Ishikawa (cell line): ENCODE data around the gene JPH3.

ENCODE experiments used
- CEBPB ChIP-seq: IDR thresholded peaks from 2 replicates; pipeline ENCODE4 v1.6.1; 2012
- CREB1 ChIP-seq: IDR thresholded peaks from 2 replicates; pipeline ENCODE4 v1.6.1; 2012; ENCODE audit warnings: low read depth
- EGR1 ChIP-seq: IDR thresholded peaks from 2 replicates; pipeline ENCODE4 v1.6.1; 2012
- EP300 ChIP-seq: IDR thresholded peaks from 2 replicates; pipeline ENCODE4 v1.6.1; 2012; ENCODE audit warnings: borderline replicate concordance
- FOXM1 ChIP-seq: IDR thresholded peaks from 2 replicates; pipeline ENCODE4 v1.6.1; 2012; ENCODE audit warnings: low read depth, borderline replicate concordance
- NFIC ChIP-seq: IDR thresholded peaks from 2 replicates; pipeline ENCODE4 v1.6.1; 2012
- RAD21 ChIP-seq: IDR thresholded peaks from 2 replicates; pipeline ENCODE4 v1.6.1; 2012; ENCODE audit warnings: low read depth
- TAF1 ChIP-seq: IDR thresholded peaks from 2 replicates; pipeline ENCODE4 v1.6.1; 2012; ENCODE audit warnings: low read depth, mild to moderate bottlenecking
- TCF12 ChIP-seq: IDR thresholded peaks from 2 replicates; pipeline ENCODE4 v1.6.1; 2012; ENCODE audit warnings: low read depth
- TEAD4 ChIP-seq: IDR thresholded peaks from 2 replicates; pipeline ENCODE4 v1.6.1; 2012
- YY1 ChIP-seq: IDR thresholded peaks from 2 replicates; pipeline ENCODE4 v1.6.1; 2012; ENCODE audit warnings: low read depth
- ZBTB7A ChIP-seq: IDR thresholded peaks from 2 replicates; pipeline ENCODE4 v1.6.1; 2012; ENCODE audit warnings: low read depth
- TF ChIP-seq, protein P1 (sequence below): IDR thresholded peaks from 2 replicates; pipeline ENCODE4 v1.6.1; 2012
- TF ChIP-seq, protein P2 (sequence below): IDR thresholded peaks from 2 replicates; pipeline ENCODE4 v1.6.1; 2012; ENCODE audit warnings: low read depth, mild to moderate bottlenecking
- TF ChIP-seq, protein P3 (sequence below): IDR thresholded peaks from 2 replicates; pipeline ENCODE4 v1.6.1; 2012

JPH3 gene

GRCh38 chr16:87713451-87714229, 111.3 kb downstream of the JPH3 start:
- TF ChIP-seq TEAD4: no peak
- TF ChIP-seq CEBPB: no peak
- TF ChIP-seq NFIC: no peak
- no peak for TF ChIP-seq TAF1
- no peak for TF ChIP-seq FOXM1
- TF ChIP-seq, protein P1, sequence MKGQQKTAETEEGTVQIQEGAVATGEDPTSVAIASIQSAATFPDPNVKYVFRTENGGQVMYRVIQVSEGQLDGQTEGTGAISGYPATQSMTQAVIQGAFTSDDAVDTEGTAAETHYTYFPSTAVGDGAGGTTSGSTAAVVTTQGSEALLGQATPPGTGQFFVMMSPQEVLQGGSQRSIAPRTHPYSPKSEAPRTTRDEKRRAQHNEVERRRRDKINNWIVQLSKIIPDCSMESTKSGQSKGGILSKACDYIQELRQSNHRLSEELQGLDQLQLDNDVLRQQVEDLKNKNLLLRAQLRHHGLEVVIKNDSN: no peak
- TF ChIP-seq, protein P2, sequence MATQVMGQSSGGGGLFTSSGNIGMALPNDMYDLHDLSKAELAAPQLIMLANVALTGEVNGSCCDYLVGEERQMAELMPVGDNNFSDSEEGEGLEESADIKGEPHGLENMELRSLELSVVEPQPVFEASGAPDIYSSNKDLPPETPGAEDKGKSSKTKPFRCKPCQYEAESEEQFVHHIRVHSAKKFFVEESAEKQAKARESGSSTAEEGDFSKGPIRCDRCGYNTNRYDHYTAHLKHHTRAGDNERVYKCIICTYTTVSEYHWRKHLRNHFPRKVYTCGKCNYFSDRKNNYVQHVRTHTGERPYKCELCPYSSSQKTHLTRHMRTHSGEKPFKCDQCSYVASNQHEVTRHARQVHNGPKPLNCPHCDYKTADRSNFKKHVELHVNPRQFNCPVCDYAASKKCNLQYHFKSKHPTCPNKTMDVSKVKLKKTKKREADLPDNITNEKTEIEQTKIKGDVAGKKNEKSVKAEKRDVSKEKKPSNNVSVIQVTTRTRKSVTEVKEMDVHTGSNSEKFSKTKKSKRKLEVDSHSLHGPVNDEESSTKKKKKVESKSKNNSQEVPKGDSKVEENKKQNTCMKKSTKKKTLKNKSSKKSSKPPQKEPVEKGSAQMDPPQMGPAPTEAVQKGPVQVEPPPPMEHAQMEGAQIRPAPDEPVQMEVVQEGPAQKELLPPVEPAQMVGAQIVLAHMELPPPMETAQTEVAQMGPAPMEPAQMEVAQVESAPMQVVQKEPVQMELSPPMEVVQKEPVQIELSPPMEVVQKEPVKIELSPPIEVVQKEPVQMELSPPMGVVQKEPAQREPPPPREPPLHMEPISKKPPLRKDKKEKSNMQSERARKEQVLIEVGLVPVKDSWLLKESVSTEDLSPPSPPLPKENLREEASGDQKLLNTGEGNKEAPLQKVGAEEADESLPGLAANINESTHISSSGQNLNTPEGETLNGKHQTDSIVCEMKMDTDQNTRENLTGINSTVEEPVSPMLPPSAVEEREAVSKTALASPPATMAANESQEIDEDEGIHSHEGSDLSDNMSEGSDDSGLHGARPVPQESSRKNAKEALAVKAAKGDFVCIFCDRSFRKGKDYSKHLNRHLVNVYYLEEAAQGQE: no peak
- no peak for TF ChIP-seq TCF12
- no peak for TF ChIP-seq EGR1
- no peak for TF ChIP-seq CREB1

DNA sequence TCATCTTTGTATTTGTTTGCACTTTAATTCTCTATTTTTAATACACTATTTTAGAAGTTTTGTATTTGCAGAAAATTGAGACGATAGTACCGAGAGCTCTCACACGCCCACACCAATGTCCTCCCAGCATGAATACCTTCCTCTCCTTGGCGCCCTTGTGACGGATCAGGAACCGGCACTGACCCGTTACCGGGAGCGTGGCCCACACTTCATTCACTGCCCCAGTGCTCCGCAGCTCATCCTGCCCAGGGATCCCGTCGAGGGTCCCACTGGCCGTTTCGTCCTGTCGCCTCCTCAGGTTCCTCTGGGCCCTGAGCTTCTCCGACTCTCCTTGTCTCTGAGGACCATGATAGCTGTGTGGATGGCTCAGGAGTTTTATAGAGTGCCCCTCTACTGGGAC, 112.9 kb downstream of the JPH3 start:
- TF ChIP-seq, protein P3, sequence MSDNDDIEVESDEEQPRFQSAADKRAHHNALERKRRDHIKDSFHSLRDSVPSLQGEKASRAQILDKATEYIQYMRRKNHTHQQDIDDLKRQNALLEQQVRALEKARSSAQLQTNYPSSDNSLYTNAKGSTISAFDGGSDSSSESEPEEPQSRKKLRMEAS: no peak
- TF ChIP-seq, protein P1: no peak
- TF ChIP-seq RAD21: no peak
- TF ChIP-seq TAF1: no peak
- TF ChIP-seq, protein P2: no peak
- no peak for TF ChIP-seq CEBPB
- TF ChIP-seq YY1: no peak
- TF ChIP-seq NFIC: no peak
- no peak for TF ChIP-seq FOXM1
- no peak for TF ChIP-seq TEAD4
- TF ChIP-seq EP300: no peak
- TF ChIP-seq EGR1: no peak
- TF ChIP-seq TCF12: no peak
- no peak for TF ChIP-seq ZBTB7A
- TF ChIP-seq CREB1: no peak

- TF ChIP-seq, protein P1: no peak
- TF ChIP-seq, protein P3: no peak
- TF ChIP-seq TEAD4 (no peak), RAD21 (no peak), ZBTB7A (no peak), EGR1 (no peak), TCF12 (no peak), CREB1 (no peak), NFIC (no peak), TAF1 (no peak), YY1 (no peak), CEBPB (no peak), EP300 (no peak), FOXM1 (no peak)
Measured at GRCh38 chr16:87715658-87716057, 113.3 kb downstream of the JPH3 start.

- TF ChIP-seq CEBPB: no peak
- TF ChIP-seq, protein P1: no peak
- no peak for TF ChIP-seq FOXM1
- no peak for TF ChIP-seq EGR1
- TF ChIP-seq TAF1: no peak
- no peak for TF ChIP-seq YY1
- no peak for TF ChIP-seq TEAD4
- no peak for TF ChIP-seq CREB1
- TF ChIP-seq RAD21: no peak
- TF ChIP-seq ZBTB7A: no peak
- TF ChIP-seq, protein P3: no peak
- no peak for TF ChIP-seq EP300
- TF ChIP-seq, protein P2: no peak
- no peak for TF ChIP-seq NFIC
- TF ChIP-seq TCF12: no peak
Measured at GRCh38 chr16:87720446-87720845, 118.1 kb downstream of the JPH3 start.
